GM23338 (cell line): ENCODE results near the gene SPATA31D1. TPM values are rescaled to one million over a fixed set of nuclear protein-coding genes. Genes with fewer than 3 reads are reported as not detected.

Source experiments
- ATAC-seq: fragments of 200-7000 bp; cut with Tn5 transposase; 3 replicates; pipeline ENCODE4 v1.9.1; 2020
- DNase-seq: peaks from one replicate; pipeline ENCODE4 v3.0.0-alpha.2; 2015; ENCODE audit warnings: low spot score
- H2AFZ ChIP-seq: fragments of 200-600 bp; sonication (generic); 2 replicates; pipeline ENCODE4 v1.8.0; 2016; ENCODE audit warnings: antibody characterized with exemption, mild to moderate bottlenecking, moderate library complexity
- H3F3A ChIP-seq: fragments of 200-600 bp; sonication (generic); replicated peaks from 2 replicates; pipeline ENCODE4 v1.8.0; 2017; ENCODE audit warnings: antibody characterized with exemption, mixed run types, low read depth
- H3K27ac ChIP-seq: fragments of 200-600 bp; sonication (generic); 2 replicates; pipeline ENCODE4 v1.6.1; 2016; ENCODE audit warnings: low read depth
- H3K27me3 ChIP-seq: fragments of 200-600 bp; sonication (generic); 2 replicates; pipeline ENCODE4 v1.8.0; 2016; ENCODE audit warnings: mild to moderate bottlenecking, mixed run types, moderate library complexity; ENCODE audit not compliant: insufficient read depth
- H3K36me3 ChIP-seq: fragments of 200-600 bp; sonication (generic); 2 replicates; pipeline ENCODE4 v1.8.0; 2016; ENCODE audit warnings: mild to moderate bottlenecking; ENCODE audit not compliant: insufficient read depth
- H3K4me1 ChIP-seq: fragments of 200-600 bp; sonication (generic); 2 replicates; pipeline ENCODE4 v1.8.0; 2016; ENCODE audit warnings: mild to moderate bottlenecking, moderate library complexity; ENCODE audit not compliant: insufficient read depth
- H3K4me2 ChIP-seq: fragments of 200-600 bp; sonication (generic); 2 replicates; pipeline ENCODE4 v1.7.1; 2017; ENCODE audit warnings: mixed run types
- H3K4me3 ChIP-seq: fragments of 200-600 bp; sonication (generic); 2 replicates; pipeline ENCODE4 v1.6.1; 2016; ENCODE audit warnings: mixed run types
- H3K79me2 ChIP-seq: fragments of 200-600 bp; sonication (generic); replicated peaks from 2 replicates; pipeline ENCODE4 v1.8.0; 2017; ENCODE audit warnings: mild to moderate bottlenecking; ENCODE audit not compliant: insufficient read depth
- H3K9me2 ChIP-seq: fragments of 200-600 bp; sonication (generic); 2 replicates; pipeline ENCODE4 v1.8.0; 2017; ENCODE audit not compliant: insufficient read depth
- H4K20me1 ChIP-seq: fragments of 200-600 bp; sonication (generic); replicated peaks from 2 replicates; pipeline ENCODE4 v1.8.0; 2017; ENCODE audit warnings: mild to moderate bottlenecking; ENCODE audit not compliant: insufficient read depth
- H3K27ac Mint-ChIP-seq: 2 replicates; pipeline ENCODE4 v1.8.0; 2020; ENCODE audit warnings: inconsistent platforms, mild to moderate bottlenecking, moderate library complexity, mixed read lengths
- H3K27me3 Mint-ChIP-seq: 3 replicates; pipeline ENCODE4 v1.8.0; 2022; ENCODE audit warnings: low read depth, mild to moderate bottlenecking, moderate library complexity, mixed read lengths, inconsistent platforms; ENCODE audit not compliant: insufficient read depth, poor library complexity
- H3K36me3 Mint-ChIP-seq: 3 replicates; pipeline ENCODE4 v1.8.0; 2021; ENCODE audit warnings: low read depth, mild to moderate bottlenecking, inconsistent platforms, moderate library complexity, mixed read lengths
- H3K4me1 Mint-ChIP-seq: 3 replicates; pipeline ENCODE4 v1.8.0; 2020; ENCODE audit warnings: mild to moderate bottlenecking, inconsistent platforms, mixed read lengths
- H3K4me3 Mint-ChIP-seq: 3 replicates; pipeline ENCODE4 v1.8.0; 2021; ENCODE audit warnings: moderate library complexity, mild to moderate bottlenecking, inconsistent platforms, mixed read lengths
- H3K9me3 Mint-ChIP-seq: 3 replicates; pipeline ENCODE4 v1.8.0; 2020; ENCODE audit warnings: moderate library complexity, mild to moderate bottlenecking, inconsistent platforms, mixed read lengths
- CREB1 ChIP-seq: fragments of 250-450 bp; sonication (Bioruptor Pico); IDR thresholded peaks from 2 replicates; pipeline ENCODE4 v1.5.0; 2020; ENCODE audit warnings: low read depth, mild to moderate bottlenecking, moderate library complexity
- CTCF ChIP-seq, 2 experiments: fragments of 200-600 bp in 1 of 2; sonication (generic) in 1 of 2; conservative IDR thresholded peaks; 2 replicates each; pipeline versions ENCODE4 v1.5.1 to v1.6.1; 2016 to 2017; ENCODE audit warnings: antibody characterized with exemption in 2 of 2, low read depth in 2 of 2, mild to moderate bottlenecking in 2 of 2, moderate library complexity in 1 of 2
- EZH2 ChIP-seq: fragments of 200-600 bp; sonication (generic); IDR thresholded peaks from one replicate; pipeline ENCODE4 v1.8.0; 2017; ENCODE audit warnings: antibody characterized with exemption, mild to moderate bottlenecking, low read depth; ENCODE audit not compliant: unreplicated experiment
- EZH2phosphoT487 ChIP-seq: fragments of 200-600 bp; sonication (generic); IDR thresholded peaks from one replicate; pipeline ENCODE4 v1.8.1; 2018; ENCODE audit warnings: antibody characterized with exemption; ENCODE audit not compliant: unreplicated experiment
- JUNB ChIP-seq: IDR thresholded peaks from one replicate; pipeline ENCODE4 v1.6.1; 2016; ENCODE audit warnings: antibody characterized with exemption; ENCODE audit not compliant: unreplicated experiment
- REST ChIP-seq: IDR thresholded peaks from one replicate; pipeline ENCODE4 v1.6.1; 2018; ENCODE audit warnings: antibody characterized with exemption; ENCODE audit not compliant: unreplicated experiment
- STAT1 ChIP-seq: IDR thresholded peaks from one replicate; pipeline ENCODE4 v1.6.1; 2016; ENCODE audit warnings: antibody characterized with exemption; ENCODE audit not compliant: unreplicated experiment
- ZNF114 ChIP-seq: fragments of 250-450 bp; sonication (Bioruptor Pico); IDR thresholded peaks from 2 replicates; pipeline ENCODE4 v1.5.0; 2020; ENCODE audit warnings: mild to moderate bottlenecking, moderate library complexity
- ZNF462 ChIP-seq: fragments of 250-450 bp; sonication (Bioruptor Pico); IDR thresholded peaks from 2 replicates; pipeline ENCODE4 v1.5.0; 2020; ENCODE audit warnings: mild to moderate bottlenecking, moderate library complexity
- polyA plus RNA-seq: library from polyadenylated mRNA; unstranded; fragments of >200 nt; fragmentation: Nextera tagmentation; extraction: Ambion mirVana; gene quantifications from 2 replicates; pipeline ENCODE4 v1.2.1, GENCODE V29; 2016
- total RNA-seq: library from RNA; depleted of rRNA; stranded (reverse); fragments of >200 nt; shearing (Covaris generic); gene quantifications from 2 replicates; pipeline ENCODE4 v1.2.3, GENCODE V29; 2014

SPATA31D1 gene
- total and polyA plus RNA-seq, 2 experiments from 2014 or later = not detected

GRCh38 chr9:82034956-82035731 is 46.6 kb downstream of the SPATA31D1 start:
- no peak for TF ChIP-seq REST
- no peak for TF ChIP-seq EZH2phosphoT487
- no peak for TF ChIP-seq EZH2
- no peak for TF ChIP-seq CREB1 (CRISPR knock-in tag)
- no peak for TF ChIP-seq JUNB
- Histone ChIP-seq H3K36me3 (no peaks in the 10 kb centered on the region), H3K9me2 (no peaks in the 10 kb centered on the region), H3K4me2 (no peak overlapping the region), H4K20me1 (no peaks in the 10 kb centered on the region), H3F3A (no peaks in the 10 kb centered on the region), H3K79me2 (no peaks in the 10 kb centered on the region), H3K4me3 (no peak overlapping the region), H3K27me3 (no peaks in the 10 kb centered on the region), H2AFZ (no peak overlapping the region), H3K4me1 (no peaks in the 10 kb centered on the region), H3K27ac (no peak overlapping the region)
- ATAC-seq = no peak
- no peak overlapping the region for H3K27ac Mint-ChIP-seq
- no peak for DNase-seq
- H3K9me3 Mint-ChIP-seq = no peaks in the 10 kb centered on the region
- no peak overlapping the region for H3K4me3 Mint-ChIP-seq
- peaks cover 13% of the 10 kb centered on the region; the same call in 2 of the 3 replicates for H3K4me1 Mint-ChIP-seq
- no peaks in the 10 kb centered on the region for H3K27me3 Mint-ChIP-seq
- no peaks in the 10 kb centered on the region for H3K36me3 Mint-ChIP-seq

DNA sequence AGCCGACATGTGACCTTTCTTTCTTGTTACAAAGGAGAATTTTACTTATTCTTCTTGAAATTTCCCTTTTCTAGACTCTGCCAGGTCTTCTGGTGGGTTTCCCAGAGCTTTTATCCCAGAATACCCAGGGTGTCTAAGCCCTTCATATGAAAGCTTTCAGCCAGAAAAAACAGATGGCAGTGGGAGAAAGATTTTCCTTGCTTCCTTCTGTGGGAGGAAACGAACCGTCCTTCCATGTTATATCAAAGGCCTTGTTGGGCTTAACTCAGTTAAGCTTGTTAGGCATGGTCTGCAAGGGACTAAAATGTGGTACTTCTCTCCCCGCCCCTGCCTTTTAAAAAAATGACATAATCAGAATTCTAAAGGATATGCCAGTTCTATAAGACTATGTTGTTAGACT is 47.5 kb downstream of the SPATA31D1 start:
- H4K20me1 ChIP-seq = no peaks in the 10 kb centered on the region
- Mint-ChIP-seq H3K9me3 (no peaks in the 10 kb centered on the region), H3K36me3 (no peaks in the 10 kb centered on the region), H3K4me1 (peaks cover 13% of the 10 kb centered on the region; the same call in 2 of the 3 replicates), H3K27me3 (no peaks in the 10 kb centered on the region), H3K4me3 (no peak overlapping the region), H3K27ac (no peak overlapping the region)
- DNase-seq = no peak
- no peaks in the 10 kb centered on the region for H3K9me2 ChIP-seq
- H3K36me3 ChIP-seq = no peaks in the 10 kb centered on the region
- H3K4me2 ChIP-seq = no peak overlapping the region
- H2AFZ ChIP-seq = peak overlapping the region; percentile 15; the same call in 1 of the 2 replicates
- H3F3A ChIP-seq = no peaks in the 10 kb centered on the region
- H3K79me2 ChIP-seq = no peaks in the 10 kb centered on the region
- H3K4me1 ChIP-seq = no peaks in the 10 kb centered on the region
- H3K4me3 ChIP-seq = no peak overlapping the region
- ATAC-seq = no peak
- no peak overlapping the region for H3K27ac ChIP-seq
- H3K27me3 ChIP-seq = no peaks in the 10 kb centered on the region
- TF ChIP-seq ZNF114 (CRISPR knock-in tag) = no peak
- no peak for TF ChIP-seq EZH2phosphoT487
- no peak for TF ChIP-seq JUNB
- no peak for TF ChIP-seq CTCF (conservative IDR thresholded peaks at IDR 0.05; ENCODE audit: low read depth in 2 of 2)
- no peak for TF ChIP-seq ZNF462 (CRISPR knock-in tag)
- no peak for TF ChIP-seq STAT1
